PC-9 (cell line): ENCODE results near the gene HOXA4. TPM values are rescaled to one million over a fixed set of nuclear protein-coding genes. Genes with fewer than 3 reads are reported as not detected.

Experiments
- BruUV-seq: library from RNA; stranded (reverse); fragments of 400-500 nt; replicated peaks from 2 replicates; lab custom pipeline; 2021; lab: Mats Ljungman, UMichigan
- CTCF ChIA-PET: fragments of 300-600 bp; sonication (Branson Sonifier 250); formaldehyde crosslinking; loops from one replicate; lab custom pipeline; 2022; ENCODE audit warnings: antibody characterized with exemption; lab: Charles Lee
- POLR2A ChIA-PET: fragments of 300-600 bp; sonication (Branson Sonifier 250); formaldehyde crosslinking; loops from one replicate; lab custom pipeline; 2022; ENCODE audit warnings: antibody characterized with exemption; ENCODE audit not compliant: unreplicated experiment; lab: Charles Lee
- DNase-seq, 2 experiments: peaks; one replicate each; pipeline versions ENCODE4 v3.0.0 to v3.0.0-alpha.2; 2015 to 2022; ENCODE audit warnings: mixed read lengths in 1 of 2
- H2AFZ ChIP-seq: fragments of 200-600 bp; sonication (generic); 2 replicates; pipeline ENCODE4 v1.8.1; 2017; ENCODE audit warnings: antibody characterized with exemption
- H3F3A ChIP-seq: fragments of 200-600 bp; sonication (generic); 2 replicates; pipeline ENCODE4 v1.8.1; 2017; ENCODE audit warnings: antibody characterized with exemption, mild to moderate bottlenecking, low read depth; ENCODE audit not compliant: insufficient read depth
- H3K27ac ChIP-seq: fragments of 200-600 bp; sonication (generic); 2 replicates; pipeline ENCODE4 v1.6.1; 2016; ENCODE audit warnings: mixed run types
- H3K27me3 ChIP-seq: fragments of 200-600 bp; sonication (generic); 2 replicates; pipeline ENCODE4 v1.6.1; 2016; ENCODE audit warnings: low read depth, mixed run types; ENCODE audit not compliant: insufficient read depth
- H3K36me3 ChIP-seq: fragments of 200-600 bp; sonication (generic); 2 replicates; pipeline ENCODE4 v1.6.1; 2016; ENCODE audit warnings: low read depth, mixed run types
- H3K4me1 ChIP-seq: fragments of 200-600 bp; sonication (generic); replicated peaks from 2 replicates; pipeline ENCODE4 v1.6.1; 2016; ENCODE audit warnings: mixed run types; ENCODE audit not compliant: insufficient read depth
- H3K4me2 ChIP-seq: fragments of 200-600 bp; sonication (generic); 2 replicates; pipeline ENCODE4 v1.6.1; 2017; ENCODE audit warnings: mixed run types
- H3K4me3 ChIP-seq: fragments of 200-600 bp; sonication (generic); 2 replicates; pipeline ENCODE4 v1.6.1; 2016; ENCODE audit warnings: mixed run types
- H3K79me2 ChIP-seq: fragments of 200-600 bp; sonication (generic); 2 replicates; pipeline ENCODE4 v1.6.1; 2017; ENCODE audit warnings: low read depth, mixed run types
- H3K9me2 ChIP-seq: fragments of 200-600 bp; sonication (generic); 2 replicates; pipeline ENCODE4 v1.8.1; 2017; ENCODE audit warnings: mild to moderate bottlenecking; ENCODE audit not compliant: insufficient read depth
- H3K9me3 ChIP-seq: fragments of 200-600 bp; sonication (generic); 2 replicates; pipeline ENCODE4 v1.8.1; 2016; ENCODE audit warnings: low read depth; ENCODE audit not compliant: insufficient read depth
- H4K20me1 ChIP-seq: fragments of 200-600 bp; sonication (generic); 2 replicates; pipeline ENCODE4 v1.8.1; 2017; ENCODE audit not compliant: insufficient read depth
- EZH2 ChIP-seq: fragments of 200-600 bp; sonication (generic); IDR thresholded peaks from 2 replicates; pipeline ENCODE4 v1.8.0; 2017; ENCODE audit warnings: antibody characterized with exemption, low read depth
- intact Hi-C: fragments of 100-400 bp; cut with micrococcal nuclease; formaldehyde crosslinking; loops from one replicate; pipeline ENCODE4 v1.10.0; 2022; ENCODE audit not compliant: unreplicated experiment
- total RNA-seq: library from RNA; stranded (reverse); gene quantifications from 2 replicates; pipeline ENCODE4 v1.2.3, GENCODE V29; 2021
- TF ChIP-seq, protein P1 (sequence below): fragments of 200-600 bp; sonication (generic); conservative IDR thresholded peaks from 2 replicates; pipeline ENCODE4 v1.6.1; 2017; ENCODE audit warnings: mixed run types, antibody characterized with exemption, mild to moderate bottlenecking, moderate library complexity

HOXA4 gene
- total RNA-seq, 1 experiment from 2014 or later = not detected

DNA sequence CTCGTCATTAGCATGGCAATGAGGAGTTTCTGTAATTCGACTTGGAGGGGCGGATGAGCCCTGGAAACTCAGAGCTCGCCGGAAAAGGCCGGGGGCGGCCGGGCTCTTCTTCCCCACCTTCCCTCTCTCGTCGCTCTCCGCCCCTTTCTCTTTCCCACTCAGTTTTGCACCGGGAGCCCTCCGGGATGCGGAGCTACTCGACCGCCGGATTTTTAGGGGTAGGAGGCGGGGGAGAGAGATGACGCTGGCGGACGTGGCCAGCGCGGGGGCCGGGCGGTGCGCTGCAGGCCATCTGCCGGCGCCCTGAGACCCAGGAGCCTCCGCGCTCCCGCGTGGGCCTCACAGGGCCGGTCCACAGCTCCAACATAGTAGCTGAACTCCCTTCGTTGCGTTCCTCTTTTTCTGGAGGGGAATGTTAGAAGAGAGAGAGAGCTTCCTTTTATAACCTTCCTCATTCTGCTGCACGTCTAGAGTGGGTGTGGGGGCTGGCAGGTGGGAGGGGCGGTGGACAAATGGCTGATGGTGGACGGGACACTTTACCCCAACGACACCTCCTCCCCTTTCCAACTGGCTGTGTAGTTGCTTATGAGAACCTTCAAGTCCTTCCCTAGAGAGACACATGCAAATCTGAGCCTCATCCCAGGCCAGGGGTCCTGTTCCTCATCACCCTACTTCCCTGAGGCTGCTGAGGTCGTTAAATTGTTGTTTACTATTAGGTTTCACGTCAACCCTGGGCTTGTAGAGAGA, 33.6 kb downstream of the HOXA4 start:
- no TSS peak for BruUV-seq
- Histone ChIP-seq H3K27me3 (no peaks in the 10 kb centered on the region), H3K27ac (peak overlapping the region; percentile 84), H3K9me3 (no peaks in the 10 kb centered on the region), H3K79me2 (no peaks in the 10 kb centered on the region), H3K4me2 (peak overlapping the region; percentile 71), H2AFZ (no peak overlapping the region), H3K9me2 (no peaks in the 10 kb centered on the region), H3F3A (peaks cover 30% of the 10 kb centered on the region), H3K4me1 (peaks cover 35% of the 10 kb centered on the region), H3K36me3 (peaks cover 6% of the 10 kb centered on the region; the same call in 1 of the 2 replicates), H3K4me3 (no peak overlapping the region), H4K20me1 (no peaks in the 10 kb centered on the region)
- POLR2A ChIA-PET = interaction anchor here (0.6 kb wide), 3 partner anchors 178 to 685 kb away, joined by 3 to 5 read pairs (median 3); no protein-coding TSS in a partner anchor
- no peak for DNase-seq
- no peak for TF ChIP-seq EZH2
- TF ChIP-seq, protein P1, sequence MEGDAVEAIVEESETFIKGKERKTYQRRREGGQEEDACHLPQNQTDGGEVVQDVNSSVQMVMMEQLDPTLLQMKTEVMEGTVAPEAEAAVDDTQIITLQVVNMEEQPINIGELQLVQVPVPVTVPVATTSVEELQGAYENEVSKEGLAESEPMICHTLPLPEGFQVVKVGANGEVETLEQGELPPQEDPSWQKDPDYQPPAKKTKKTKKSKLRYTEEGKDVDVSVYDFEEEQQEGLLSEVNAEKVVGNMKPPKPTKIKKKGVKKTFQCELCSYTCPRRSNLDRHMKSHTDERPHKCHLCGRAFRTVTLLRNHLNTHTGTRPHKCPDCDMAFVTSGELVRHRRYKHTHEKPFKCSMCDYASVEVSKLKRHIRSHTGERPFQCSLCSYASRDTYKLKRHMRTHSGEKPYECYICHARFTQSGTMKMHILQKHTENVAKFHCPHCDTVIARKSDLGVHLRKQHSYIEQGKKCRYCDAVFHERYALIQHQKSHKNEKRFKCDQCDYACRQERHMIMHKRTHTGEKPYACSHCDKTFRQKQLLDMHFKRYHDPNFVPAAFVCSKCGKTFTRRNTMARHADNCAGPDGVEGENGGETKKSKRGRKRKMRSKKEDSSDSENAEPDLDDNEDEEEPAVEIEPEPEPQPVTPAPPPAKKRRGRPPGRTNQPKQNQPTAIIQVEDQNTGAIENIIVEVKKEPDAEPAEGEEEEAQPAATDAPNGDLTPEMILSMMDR = no peak
- CTCF ChIA-PET = interaction anchor here (0.6 kb wide), 1 partner anchor 32 kb away, joined by 3 read pairs; no protein-coding TSS in a partner anchor
- intact Hi-C loops = no loop called here

DNA sequence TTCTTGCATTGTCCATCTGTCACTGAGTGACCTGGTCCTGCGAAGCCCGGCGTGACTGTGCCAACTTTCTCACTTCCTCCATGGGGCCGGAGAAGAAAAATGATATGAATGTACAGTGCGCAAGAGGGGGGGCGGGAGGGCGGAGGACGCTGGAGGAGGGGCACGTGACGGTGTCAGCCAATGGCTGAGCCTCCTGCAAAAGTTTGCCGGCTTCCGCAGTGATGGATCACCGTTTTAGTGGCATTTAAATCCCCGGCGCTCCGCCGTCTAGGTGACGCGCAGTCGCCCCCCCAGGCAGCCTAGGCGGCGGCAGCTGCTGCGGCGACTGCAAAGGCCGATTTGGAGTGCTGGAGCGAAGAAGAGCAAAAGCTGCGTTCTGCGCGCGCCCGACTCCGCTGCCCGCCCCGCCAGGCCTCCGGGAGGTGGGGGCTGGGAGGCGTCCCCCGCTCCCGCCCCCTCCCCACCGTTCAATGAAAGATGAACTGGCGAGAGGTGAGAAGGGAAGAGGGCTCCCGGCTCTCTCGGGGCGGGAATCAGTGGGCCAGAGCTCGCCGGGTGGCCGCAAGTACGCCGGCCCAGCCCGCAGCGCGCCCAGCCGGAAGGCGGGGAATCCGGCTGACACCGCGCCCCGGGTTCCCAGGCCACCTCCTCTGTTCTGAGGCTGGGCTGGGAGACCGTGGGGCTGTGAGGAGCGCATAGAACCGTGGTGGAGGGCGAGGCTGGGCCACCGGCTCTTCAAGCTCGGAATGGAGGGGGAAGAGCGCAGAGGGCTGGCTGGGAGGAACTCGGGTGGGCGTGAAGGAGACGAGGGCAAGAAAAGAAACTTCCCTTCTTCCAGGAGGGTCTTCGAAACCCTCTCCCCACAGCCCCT, 34.4 kb downstream of the HOXA4 start, which contains the start of gene HOXA1:
HOXA1 (minus strand) TSS at position 104 of the 871 bp plus-strand sequence; CDS start at position 16, 88 bp downstream.
- CTCF ChIA-PET = interaction anchor here (0.6 kb wide), 1 partner anchor 32 kb away, joined by 3 read pairs; no protein-coding TSS in a partner anchor
- Histone ChIP-seq H3F3A (peaks cover 33% of the 10 kb centered on the region), H3K4me1 (peaks cover 43% of the 10 kb centered on the region), H3K36me3 (peaks cover 6% of the 10 kb centered on the region; the same call in 1 of the 2 replicates), H3K27ac (no peak within 1 kb of the TSS), H3K4me2 (no peak within 1 kb of the TSS), H3K27me3 (no peaks in the 10 kb centered on the region), H3K79me2 (no peaks in the 10 kb centered on the region), H3K9me2 (no peaks in the 10 kb centered on the region), H4K20me1 (no peaks in the 10 kb centered on the region), H3K4me3 (no peak within 1 kb of the TSS), H3K9me3 (no peaks in the 10 kb centered on the region), H2AFZ (no peak within 1 kb of the TSS)
- no peak for DNase-seq
- intact Hi-C loops = no loop called here
- TF ChIP-seq, protein P1 = no peak
- no peak for TF ChIP-seq EZH2
- no TSS peak for BruUV-seq
- POLR2A ChIA-PET = no interaction called here
